ENCODE data around the gene CPVL. TPM values are rescaled to one million over a fixed set of nuclear protein-coding genes. Genes with fewer than 3 reads are reported as not detected.
"Not testable (repeated sequence)": the region's sequence is repeated elsewhere in the genome, so short reads cannot be mapped to it uniquely, and the experiment has no call there.

The CPVL gene
- total RNA-seq, 5 donors from 2014 or later (not counting 1 experiment from before 2014, with no cell fraction given) = 0.47 to 1.6 (median 0.66) TPM

DNA sequence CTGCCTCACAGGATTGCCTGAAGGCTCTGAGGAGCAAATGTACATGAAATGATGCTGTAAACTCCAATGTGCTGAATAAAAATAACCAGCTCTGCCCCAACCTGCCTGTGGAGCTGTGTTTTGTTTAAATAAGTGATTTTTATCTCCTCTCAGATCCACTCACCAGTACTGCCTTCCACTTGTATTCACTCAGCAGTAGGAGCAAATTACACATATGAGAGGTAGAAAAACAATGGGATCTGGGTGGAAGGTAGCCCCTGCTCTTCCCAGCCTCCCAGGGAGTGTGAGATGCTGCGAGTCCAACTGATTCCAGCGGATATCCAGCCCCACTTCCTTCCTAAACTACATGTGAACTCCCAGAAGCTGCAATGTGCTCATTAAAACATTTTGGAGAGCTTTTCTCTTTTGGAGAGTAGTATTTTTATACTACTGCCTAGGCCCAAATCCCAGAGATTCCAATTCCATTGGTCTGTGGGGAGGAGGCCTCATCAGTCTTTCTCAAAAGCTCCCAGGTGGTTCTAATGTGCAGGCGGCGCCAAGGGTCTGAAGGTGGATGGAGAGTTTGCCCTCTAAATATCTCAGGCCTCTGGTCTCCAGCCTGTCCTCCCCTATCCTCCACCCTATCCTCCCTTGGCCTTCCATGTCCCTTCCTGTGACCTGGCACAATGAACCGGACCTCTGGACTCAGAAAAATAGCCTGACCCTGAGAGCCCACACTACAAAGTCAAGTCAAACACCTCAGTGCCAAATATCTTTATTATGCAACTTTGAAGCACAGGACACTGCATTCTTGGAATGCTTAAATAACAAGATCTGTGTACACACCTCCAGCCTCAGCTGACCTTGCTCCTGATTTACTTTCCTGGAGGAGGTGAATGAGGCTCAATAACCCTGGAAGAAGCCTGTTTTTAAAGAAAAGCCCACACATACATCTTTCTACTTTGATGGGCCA is 46.2 kb downstream of the CPVL start:
- DNase-seq = no peak
- no peak overlapping the region for H3K27ac Mint-ChIP-seq
- WGBS (ENCODE audit: insufficient coverage) = 100% methylated on average over 1 of the region's 5 CpGs
- CTCF ChIA-PET = interaction anchor here (0.6 to 6.5 kb wide), 5 partner anchors 9 to 178 kb away, joined by 3 to 55 read pairs (median 4); no protein-coding TSS in a partner anchor
- no peaks in the 10 kb centered on the region for H3K9me3 Mint-ChIP-seq
- no peaks in the 10 kb centered on the region for H3K36me3 ChIP-seq (ENCODE audit: control insufficient read depth in 2 of 2, extremely low read depth in 1 of 2, insufficient read depth in 1 of 2, low read length in 1 of 2)
- peaks cover 0 to 6% of the 10 kb centered on the region in 2 donors for H3K27me3 Mint-ChIP-seq
- peaks cover 0 to 2% of the 10 kb centered on the region in 2 experiments for H3K27me3 ChIP-seq (replicated peaks in 1 of 2; ENCODE audit: control insufficient read depth in 2 of 2, extremely low read depth in 1 of 2, insufficient read depth in 2 of 2, low read length in 1 of 2)
- H3K36me3 Mint-ChIP-seq = no peaks in the 10 kb centered on the region
- H3K4me1 Mint-ChIP-seq = peaks cover 0 to 5% (median 2%) of the 10 kb centered on the region in 3 donors
- H3K4me3 Mint-ChIP-seq = no peak overlapping the region
- ATAC-seq (replicated peaks in 1 of 4) = no peak
- H3K4me1 ChIP-seq (ENCODE audit: control insufficient read depth in 1 of 2, extremely low read depth in 1 of 2, insufficient read depth in 2 of 2, low read length in 2 of 2) = no peaks in the 10 kb centered on the region
- POLR2A ChIA-PET = interaction anchor here in 1 of 2 donors (0.7 kb wide), 1 partner anchor 911 kb away, joined by 3 read pairs; no protein-coding TSS in a partner anchor
- H3K9me3 ChIP-seq = no peaks in the 10 kb centered on the region
- H3K27ac ChIP-seq (ENCODE audit: low read length) = no peak overlapping the region
- H3K4me3 ChIP-seq (ENCODE audit: control insufficient read depth in 1 of 2, extremely low read depth in 1 of 2, low read length in 1 of 2) = no peak overlapping the region

DNA sequence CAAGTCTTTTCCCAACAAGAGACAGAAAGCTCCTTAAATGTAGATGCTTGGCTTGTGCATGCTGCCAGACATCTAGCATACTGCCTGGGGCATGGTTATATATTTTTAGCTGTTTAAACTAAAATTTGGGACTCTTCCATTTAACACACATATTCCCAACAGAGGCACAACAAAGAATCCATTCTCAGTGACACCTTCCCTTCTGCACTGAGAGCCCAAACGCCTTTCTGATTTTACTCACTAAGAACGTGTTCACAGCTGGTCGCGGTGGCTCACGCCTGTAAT is 49.9 kb downstream of the CPVL start:
- peaks cover 3 to 9% (median 4%) of the 10 kb centered on the region in 3 donors for H3K4me1 Mint-ChIP-seq
- H3K4me1 ChIP-seq (ENCODE audit: control insufficient read depth in 1 of 2, extremely low read depth in 1 of 2, insufficient read depth in 2 of 2, low read length in 2 of 2) = peaks cover 0 to 2% of the 10 kb centered on the region in 2 experiments
- peaks cover 0 to 6% of the 10 kb centered on the region in 2 experiments for H3K27me3 ChIP-seq (replicated peaks in 1 of 2; ENCODE audit: control insufficient read depth in 2 of 2, extremely low read depth in 1 of 2, insufficient read depth in 2 of 2, low read length in 1 of 2)
- H3K9me3 ChIP-seq = no peaks in the 10 kb centered on the region
- ATAC-seq (replicated peaks in 1 of 4) (no peak), DNase-seq (no peak)
- no peaks in the 10 kb centered on the region for H3K36me3 ChIP-seq (ENCODE audit: control insufficient read depth in 2 of 2, extremely low read depth in 1 of 2, insufficient read depth in 1 of 2, low read length in 1 of 2)
- ChIA-PET POLR2A (no interaction called here), CTCF (interaction anchor here (1.1 to 1.9 kb wide), 2 partner anchors 10 to 170 kb away, joined by 3 to 5 read pairs; no protein-coding TSS in a partner anchor)
- H3K36me3 Mint-ChIP-seq = no peaks in the 10 kb centered on the region
- H3K27ac ChIP-seq (ENCODE audit: low read length) = no peak overlapping the region
- H3K27ac Mint-ChIP-seq = no peak overlapping the region
- peaks cover 1 to 9% of the 10 kb centered on the region in 2 donors for H3K27me3 Mint-ChIP-seq
- no peak overlapping the region for H3K4me3 Mint-ChIP-seq
- WGBS (ENCODE audit: insufficient coverage) = 80% methylated on average over 2 of the region's 5 CpGs
- no peaks in the 10 kb centered on the region for H3K9me3 Mint-ChIP-seq
- no peak overlapping the region for H3K4me3 ChIP-seq (ENCODE audit: control insufficient read depth in 1 of 2, extremely low read depth in 1 of 2, low read length in 1 of 2)

DNA sequence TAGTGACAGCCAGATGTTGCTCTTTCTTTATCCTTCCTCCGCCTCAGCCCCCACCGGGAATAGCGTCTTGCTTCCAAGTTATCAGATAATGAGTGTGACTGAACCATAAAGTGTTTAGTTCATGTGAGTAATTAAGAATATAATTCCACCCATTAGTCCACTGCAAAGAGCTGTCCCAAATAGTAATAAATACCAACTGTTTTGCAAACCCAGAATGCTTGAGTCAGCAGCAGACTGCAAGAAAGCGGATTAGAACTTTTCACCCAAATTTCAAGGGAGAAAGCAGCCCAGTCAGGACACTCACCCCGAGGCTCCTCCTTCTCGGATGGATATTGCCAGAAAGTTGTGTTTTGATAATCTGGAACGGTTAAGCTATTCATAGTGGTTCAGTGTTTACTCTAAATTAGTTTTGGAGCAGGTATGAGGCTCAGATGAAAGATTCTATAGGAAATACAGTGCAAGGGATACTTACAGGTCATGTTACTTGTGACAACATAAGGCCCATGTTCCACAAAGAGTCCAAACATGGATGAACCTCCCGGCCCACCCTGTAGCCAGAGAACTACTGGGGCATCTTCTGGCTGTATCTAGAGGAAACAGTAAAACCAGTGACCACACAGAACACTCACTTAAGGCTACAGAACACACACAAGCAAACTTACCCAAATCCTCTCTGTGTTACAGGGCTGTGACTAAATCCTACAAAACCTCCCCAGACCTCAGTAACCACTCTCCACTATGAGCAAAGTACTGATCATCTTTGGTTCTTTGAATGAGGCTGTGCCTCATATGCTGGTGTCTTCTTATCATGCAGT is 50.5 kb downstream of the CPVL start:
- Histone ChIP-seq H3K9me3 (no peaks in the 10 kb centered on the region), H3K27me3 (replicated peaks in 1 of 2; ENCODE audit: control insufficient read depth in 2 of 2, extremely low read depth in 1 of 2, insufficient read depth in 2 of 2, low read length in 1 of 2) (peaks cover 0 to 9% of the 10 kb centered on the region in 2 experiments), H3K36me3 (ENCODE audit: control insufficient read depth in 2 of 2, extremely low read depth in 1 of 2, insufficient read depth in 1 of 2, low read length in 1 of 2) (no peaks in the 10 kb centered on the region), H3K27ac (ENCODE audit: low read length) (no peak overlapping the region), H3K4me1 (ENCODE audit: control insufficient read depth in 1 of 2, extremely low read depth in 1 of 2, insufficient read depth in 2 of 2, low read length in 2 of 2) (peaks cover 0 to 6% of the 10 kb centered on the region in 2 experiments), H3K4me3 (ENCODE audit: control insufficient read depth in 1 of 2, extremely low read depth in 1 of 2, low read length in 1 of 2) (no peak overlapping the region)
- ATAC-seq (replicated peaks in 1 of 4) = no peak
- Mint-ChIP-seq H3K9me3 (no peaks in the 10 kb centered on the region), H3K4me3 (no peak overlapping the region), H3K4me1 (peaks cover 8 to 13% (median 10%) of the 10 kb centered on the region in 3 donors), H3K27me3 (peaks cover 3 to 15% of the 10 kb centered on the region in 2 donors), H3K27ac (no peak overlapping the region), H3K36me3 (no peaks in the 10 kb centered on the region)
- no peak for DNase-seq
- ChIA-PET CTCF (interaction anchor here (0.6 to 1.9 kb wide), 5 partner anchors 7 to 831 kb away, joined by 3 to 5 read pairs (median 4); no protein-coding TSS in a partner anchor), POLR2A (no interaction called here)
- WGBS (ENCODE audit: insufficient coverage) = 67% methylated on average over 1 of the region's 8 CpGs

DNA sequence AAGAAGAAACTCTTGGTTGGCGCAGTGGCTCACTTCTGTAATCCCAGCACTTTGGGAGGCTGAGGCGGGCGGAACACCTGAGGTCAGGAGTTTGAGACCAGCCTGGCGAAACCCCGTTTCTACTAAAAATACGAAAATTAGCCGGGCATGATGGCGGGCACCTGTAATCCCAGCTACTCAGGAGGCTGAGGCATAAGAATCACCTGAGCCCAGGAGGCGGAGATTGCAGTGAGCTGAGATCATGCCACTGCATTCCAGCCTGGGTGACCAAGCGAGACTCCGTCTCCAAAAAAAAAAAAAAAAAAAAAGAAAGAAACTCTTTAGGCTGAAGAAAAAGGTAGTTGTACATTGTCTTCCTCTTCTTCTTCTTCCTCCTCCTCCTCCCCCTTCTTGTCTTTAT is 53.2 kb downstream of the CPVL start:
- Mint-ChIP-seq H3K27me3 (peaks cover 6 to 19% of the 10 kb centered on the region in 2 donors), H3K4me1 (peaks cover 13 to 19% (median 15%) of the 10 kb centered on the region in 3 donors)
- ATAC-seq (replicated peaks in 1 of 4); H3K27ac Mint-ChIP-seq; H3K4me3 ChIP-seq (ENCODE audit: control insufficient read depth in 1 of 2, extremely low read depth in 1 of 2, low read length in 1 of 2); H3K27ac ChIP-seq (ENCODE audit: low read length); H3K9me3 Mint-ChIP-seq; H3K27me3 ChIP-seq (replicated peaks in 1 of 2; ENCODE audit: control insufficient read depth in 2 of 2, extremely low read depth in 1 of 2, insufficient read depth in 2 of 2, low read length in 1 of 2); H3K36me3 ChIP-seq (ENCODE audit: control insufficient read depth in 2 of 2, extremely low read depth in 1 of 2, insufficient read depth in 1 of 2, low read length in 1 of 2); DNase-seq; H3K4me1 ChIP-seq (ENCODE audit: control insufficient read depth in 1 of 2, extremely low read depth in 1 of 2, insufficient read depth in 2 of 2, low read length in 2 of 2); H3K9me3 ChIP-seq; H3K4me3 Mint-ChIP-seq; POLR2A ChIA-PET; H3K36me3 Mint-ChIP-seq: not testable (repeated sequence)
- WGBS (ENCODE audit: insufficient coverage) = 96% methylated on average over 6 of the region's 11 CpGs
- CTCF ChIA-PET = interaction anchor here (1.0 to 1.6 kb wide), 2 partner anchors 10 to 14 kb away, joined by 4 to 9 read pairs; no protein-coding TSS in a partner anchor

DNA sequence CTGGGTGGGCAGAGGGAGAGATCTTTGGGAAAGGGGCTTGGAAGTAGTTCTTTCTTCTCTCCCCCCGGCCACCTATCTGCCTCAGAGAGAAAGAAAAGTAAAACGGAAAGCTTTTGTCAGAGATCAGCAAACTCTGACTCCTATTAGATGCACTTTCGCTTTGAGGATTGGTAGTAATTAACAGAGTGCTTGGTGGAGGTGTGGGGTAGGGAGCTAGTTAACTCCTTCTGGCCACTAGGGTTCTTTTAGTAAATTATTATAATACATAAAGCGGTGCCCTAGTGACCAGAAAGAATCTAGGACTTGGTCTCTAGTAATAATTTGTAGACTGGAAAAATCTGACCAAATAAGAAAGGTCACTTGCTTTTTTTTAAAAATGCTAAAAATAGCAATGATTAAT is 54.6 kb downstream of the CPVL start:
- WGBS (ENCODE audit: insufficient coverage) = no CpG with 5 or more reads among the region's 4 CpGs
- H3K4me3 Mint-ChIP-seq = peak overlapping the region; percentile 44 to 82 (median 65)
- peaks cover 0 to 6% of the 10 kb centered on the region in 2 experiments for H3K4me1 ChIP-seq (ENCODE audit: control insufficient read depth in 1 of 2, extremely low read depth in 1 of 2, insufficient read depth in 2 of 2, low read length in 2 of 2)
- no peaks in the 10 kb centered on the region for H3K9me3 ChIP-seq
- POLR2A ChIA-PET = interaction anchor here (0.7 to 1.5 kb wide), 3 partner anchors 10 to 838 kb away, joined by 3 to 5 read pairs (median 3); no protein-coding TSS in a partner anchor
- CTCF ChIA-PET = interaction anchor here (0.7 to 2.2 kb wide), 6 partner anchors 9 to 170 kb away, joined by 3 to 18 read pairs (median 7); no protein-coding TSS in a partner anchor
- H3K27me3 Mint-ChIP-seq = peaks cover 6 to 19% of the 10 kb centered on the region in 2 donors
- H3K4me1 Mint-ChIP-seq = peaks cover 13 to 19% (median 15%) of the 10 kb centered on the region in 3 donors
- H3K27ac ChIP-seq (ENCODE audit: low read length) = no peak overlapping the region
- DNase-seq = peak in 2 of 35 experiments; percentile 2 to 8
- no peaks in the 10 kb centered on the region for H3K36me3 Mint-ChIP-seq
- peak overlapping the region in 1 of 2 donors; percentile 52 for H3K4me3 ChIP-seq (ENCODE audit: control insufficient read depth in 1 of 2, extremely low read depth in 1 of 2, low read length in 1 of 2)
- ATAC-seq (replicated peaks in 1 of 4) = peak in 1 of 4 experiments; percentile 86
- no peaks in the 10 kb centered on the region for H3K36me3 ChIP-seq (ENCODE audit: control insufficient read depth in 2 of 2, extremely low read depth in 1 of 2, insufficient read depth in 1 of 2, low read length in 1 of 2)
- peaks cover 0 to 7% of the 10 kb centered on the region in 2 experiments for H3K27me3 ChIP-seq (replicated peaks in 1 of 2; ENCODE audit: control insufficient read depth in 2 of 2, extremely low read depth in 1 of 2, insufficient read depth in 2 of 2, low read length in 1 of 2)
- H3K27ac Mint-ChIP-seq = peak overlapping the region in 1 of 2 donors; percentile 94
- no peaks in the 10 kb centered on the region for H3K9me3 Mint-ChIP-seq
